HG02943 (cell line): ENCODE measurements around the gene SOX30.

Experiments used
- ATAC-seq: cut with Tn5 transposase; IDR thresholded peaks from one replicate; pipeline ENCODE4 v1.9.1; 2021; ENCODE audit warnings: mild to moderate bottlenecking, low read depth, moderate library complexity; ENCODE audit not compliant: unreplicated experiment

Gene SOX30

DNA sequence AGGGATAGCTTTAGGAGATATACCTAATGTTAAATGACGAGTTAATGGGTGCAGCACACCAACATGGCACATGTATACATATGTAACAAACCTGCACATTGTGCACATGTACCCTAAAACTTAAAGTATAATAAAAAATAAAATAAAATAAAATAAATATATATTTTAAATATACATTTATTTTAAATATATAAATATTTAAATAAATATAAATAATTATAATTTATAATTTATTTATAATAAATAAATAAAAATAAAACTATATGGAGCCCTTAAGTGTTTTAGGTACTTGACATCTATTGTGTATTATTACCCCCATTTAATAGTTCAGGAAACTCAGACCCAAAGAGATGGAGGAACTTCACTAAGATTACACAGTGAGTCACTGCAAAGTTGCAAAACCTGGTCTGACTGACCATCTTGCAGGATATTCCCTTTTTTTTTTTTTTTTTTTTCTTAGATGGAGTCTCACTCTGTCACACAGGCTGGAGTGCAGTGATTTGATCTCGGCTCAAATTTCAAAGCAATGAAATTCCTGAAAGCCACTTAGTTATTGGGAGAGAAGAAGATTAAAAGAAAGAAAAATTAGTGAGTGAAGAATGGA is 13.3 kb upstream of the SOX30 start:
- no peak for ATAC-seq

DNA sequence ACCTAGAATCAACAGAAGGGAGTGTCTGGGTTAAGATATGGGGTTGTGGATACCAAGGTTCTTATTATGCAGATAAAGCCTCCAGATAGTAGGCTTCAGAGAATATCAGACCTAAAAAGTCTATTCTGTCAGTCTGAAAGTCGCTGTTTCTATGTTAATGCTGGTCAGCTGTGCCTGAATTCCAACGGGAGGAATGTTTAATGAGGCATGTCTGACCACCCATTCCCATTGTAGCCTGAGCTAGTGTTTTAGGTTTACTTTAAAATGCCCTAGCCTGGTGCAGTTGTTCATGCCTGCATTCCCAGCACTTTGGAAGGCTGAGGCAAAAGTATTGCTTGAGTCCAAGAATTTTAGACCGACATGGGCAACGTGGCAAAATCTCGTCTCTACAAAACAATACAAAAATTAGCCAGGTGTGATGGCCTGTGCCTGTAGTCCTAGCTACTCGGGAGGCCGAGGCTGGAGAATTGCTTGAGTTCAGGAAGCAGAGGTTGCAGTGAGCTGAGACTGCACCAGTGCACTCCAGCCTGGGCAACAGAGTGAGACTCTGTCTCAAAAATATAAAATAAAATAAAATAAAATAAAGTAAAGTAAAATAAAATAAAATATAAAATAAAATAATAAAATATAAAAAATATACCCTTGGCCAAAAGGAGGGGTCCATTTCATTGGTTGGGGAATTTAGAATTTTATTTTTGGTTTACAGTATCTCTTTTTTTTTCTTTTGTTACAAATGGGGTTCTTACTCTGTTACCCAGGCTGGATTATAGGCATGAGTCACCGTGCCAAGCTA is 7.8 kb upstream of the SOX30 start:
- no peak for ATAC-seq

DNA sequence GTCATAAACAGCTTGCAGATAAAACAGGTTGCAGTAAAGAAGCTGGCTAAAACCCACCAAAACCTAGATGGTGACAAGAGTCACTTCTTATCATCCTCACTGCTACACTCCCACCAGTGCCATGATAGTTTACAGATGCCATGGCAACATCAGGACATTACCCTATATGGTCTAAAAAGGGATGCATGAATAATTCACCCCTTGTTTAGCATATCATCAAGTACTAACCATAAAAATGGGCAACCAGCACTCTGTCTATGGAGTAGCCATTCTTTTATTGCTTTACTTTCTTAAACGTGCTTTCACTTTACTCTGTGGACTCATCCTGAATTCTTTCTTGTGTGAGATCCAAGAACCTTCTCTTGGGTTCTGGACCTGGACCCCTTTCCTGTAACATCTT is 6.7 kb upstream of the SOX30 start:
- ATAC-seq: no peak

DNA sequence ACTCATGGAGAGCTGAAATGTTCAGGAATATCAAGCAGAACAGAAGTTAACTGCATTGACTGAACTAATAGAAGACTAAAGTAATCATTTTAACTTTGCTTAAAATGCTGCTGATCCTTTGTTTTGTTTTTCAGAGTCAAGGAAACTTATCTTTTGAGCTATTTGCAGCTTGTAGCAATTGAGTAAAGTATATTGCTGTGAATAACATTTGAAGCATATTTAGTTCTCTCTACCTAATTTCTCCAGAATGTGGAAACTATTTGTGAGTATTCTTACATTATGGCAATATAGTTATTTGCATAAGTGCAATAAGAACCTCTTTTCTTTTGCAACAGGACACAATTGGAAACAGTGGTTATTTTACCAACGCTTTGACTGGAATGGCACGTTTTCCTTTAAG is 5.3 kb upstream of the SOX30 start:
- ATAC-seq: no peak

DNA sequence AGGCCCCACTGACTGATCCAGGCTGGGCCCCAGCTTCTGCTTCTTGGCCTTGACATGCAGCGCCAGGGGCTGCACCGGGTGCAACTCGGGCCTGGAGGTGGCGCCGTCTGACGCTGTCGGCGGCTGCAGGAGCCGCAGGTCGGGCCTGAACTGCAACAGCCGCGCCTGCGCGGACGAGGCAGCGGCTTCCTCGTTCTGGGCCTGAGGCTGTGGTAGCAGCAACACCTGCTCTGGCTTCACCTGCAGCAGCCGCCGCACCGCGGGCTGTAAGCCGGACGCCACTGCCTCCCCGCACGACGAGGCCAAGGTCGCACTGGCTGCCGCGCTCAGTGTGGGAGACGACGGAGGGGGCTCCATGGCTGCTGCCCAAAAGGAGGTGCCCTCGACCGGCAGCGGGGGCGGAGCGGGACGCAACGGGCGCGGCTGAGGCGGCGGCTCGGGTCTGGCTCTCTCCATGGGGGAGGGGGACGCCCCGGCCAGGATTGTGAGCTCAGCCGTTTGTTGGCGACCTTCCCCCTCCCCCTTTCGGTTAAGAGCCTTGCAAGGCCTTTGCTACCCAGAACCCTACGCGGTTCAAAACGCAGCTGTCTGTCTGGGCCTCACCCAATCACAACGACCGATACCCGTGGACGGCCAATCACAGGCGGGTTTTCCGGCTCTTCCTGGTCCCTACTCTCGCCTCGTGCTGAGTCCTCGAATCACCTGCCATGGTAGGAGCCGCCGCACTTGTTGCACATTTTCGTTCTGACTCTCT is 438 bp downstream of the SOX30 start:
- no peak for ATAC-seq

DNA sequence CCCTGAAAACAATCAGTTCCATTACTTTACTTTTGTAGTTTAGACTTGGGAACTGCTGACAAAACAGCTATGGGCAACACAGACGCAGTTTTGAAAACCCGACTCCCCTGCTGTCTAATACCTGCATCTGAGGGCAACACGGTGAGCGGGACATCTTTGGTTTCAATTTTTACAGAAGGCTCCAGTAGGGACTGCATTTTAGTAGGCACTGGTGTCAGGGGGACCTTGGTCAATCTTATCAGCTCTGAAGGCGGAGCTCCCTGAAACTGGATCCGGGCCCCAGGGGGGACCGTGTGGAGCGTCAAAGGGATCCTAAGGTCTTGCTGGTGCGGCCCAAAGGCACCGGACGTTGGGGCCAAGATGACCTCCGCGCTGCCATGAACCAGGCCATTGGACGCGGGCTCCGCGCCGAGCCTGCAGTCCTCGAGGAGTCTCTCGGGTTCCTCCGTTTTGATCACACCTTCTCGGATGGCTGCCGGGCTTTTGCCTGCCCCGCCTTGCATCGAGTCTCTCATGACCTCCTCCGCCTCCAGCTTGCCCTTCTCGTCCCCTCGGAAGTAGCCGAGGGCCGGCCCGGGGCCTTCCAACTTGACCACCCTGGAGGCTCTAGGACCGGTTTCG is 1.1 kb downstream of the SOX30 start:
- ATAC-seq: no peak

DNA sequence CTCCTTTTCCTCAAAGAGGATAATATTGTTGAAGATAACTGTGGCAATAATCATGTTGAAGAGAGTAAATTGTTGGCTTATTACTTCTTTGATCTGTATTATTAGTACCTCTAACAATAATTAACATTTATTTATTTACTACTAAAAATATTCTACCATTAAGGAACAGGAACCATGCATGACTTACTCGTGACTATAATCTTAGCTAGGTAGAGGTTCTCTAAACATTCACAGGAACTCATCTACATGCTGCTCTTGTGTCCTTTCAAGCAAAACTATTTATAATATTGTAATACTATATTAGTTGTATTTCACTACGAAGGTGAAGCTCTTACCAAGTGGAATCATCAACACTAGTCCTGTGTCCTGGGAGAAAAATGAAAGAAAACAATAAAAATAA is 3.1 kb downstream of the SOX30 start:
- no peak for ATAC-seq

DNA sequence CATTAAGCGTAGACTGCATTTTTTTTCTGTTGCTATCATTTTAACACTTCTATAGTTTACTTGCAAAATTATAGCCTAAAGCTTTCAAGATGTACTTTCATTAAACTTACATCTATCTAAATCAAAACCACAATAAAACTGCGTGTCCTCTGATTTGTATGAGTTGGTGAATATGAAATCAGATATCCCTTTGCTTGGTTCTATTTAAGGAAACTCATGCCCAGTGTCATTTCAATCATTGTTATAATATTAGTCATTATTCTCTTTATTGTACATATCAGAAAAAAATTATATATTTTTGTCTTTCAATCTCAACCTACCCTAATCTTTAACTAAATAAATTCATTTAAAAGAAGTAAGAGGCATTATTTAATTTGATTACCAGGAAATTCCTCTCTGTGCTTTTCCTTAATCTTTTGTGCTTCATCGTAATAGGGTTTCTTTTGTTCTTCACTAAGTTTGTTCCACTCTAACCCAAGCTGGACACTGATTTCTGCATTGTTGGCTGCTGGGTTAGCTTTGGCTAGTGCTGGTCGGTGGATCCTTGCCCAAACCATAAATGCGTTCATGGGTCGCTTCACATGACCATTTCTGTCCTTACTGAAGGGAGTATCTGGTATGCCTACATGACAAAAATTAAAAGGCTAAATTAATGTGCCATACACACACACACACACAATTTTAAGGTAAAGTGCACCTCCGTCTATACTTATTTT is 3.8 kb downstream of the SOX30 start:
- ATAC-seq: no peak

DNA sequence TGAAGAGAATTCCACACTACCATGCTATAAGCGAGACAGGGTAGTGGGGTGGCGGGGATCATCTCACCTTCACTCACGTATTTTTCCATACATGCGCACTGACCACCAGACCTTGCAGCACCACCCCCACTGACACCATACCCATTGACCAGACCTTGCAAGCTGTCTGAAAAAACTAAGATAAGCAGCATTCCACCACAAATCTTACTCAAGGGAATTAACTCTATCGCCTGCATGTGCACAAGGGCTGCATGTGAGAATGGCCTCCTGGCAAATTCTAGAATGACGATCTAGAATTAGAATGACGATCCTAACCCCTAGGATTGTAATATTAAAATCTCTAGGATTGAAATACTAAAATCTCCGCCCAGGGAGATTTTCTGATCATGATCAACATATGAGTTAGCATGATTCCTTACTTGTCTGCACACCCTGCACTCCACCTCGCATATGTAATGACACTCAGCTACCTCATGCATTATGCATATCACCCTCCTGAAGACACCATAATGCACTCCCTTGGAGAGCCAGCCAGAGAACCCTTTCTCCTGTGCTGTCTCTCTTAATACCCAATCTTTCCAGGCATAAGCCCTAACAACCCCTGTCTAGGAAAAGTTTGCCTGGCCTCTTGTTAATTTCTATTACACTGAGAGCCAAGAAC is 11.7 kb downstream of the SOX30 start:
- no peak for ATAC-seq

DNA sequence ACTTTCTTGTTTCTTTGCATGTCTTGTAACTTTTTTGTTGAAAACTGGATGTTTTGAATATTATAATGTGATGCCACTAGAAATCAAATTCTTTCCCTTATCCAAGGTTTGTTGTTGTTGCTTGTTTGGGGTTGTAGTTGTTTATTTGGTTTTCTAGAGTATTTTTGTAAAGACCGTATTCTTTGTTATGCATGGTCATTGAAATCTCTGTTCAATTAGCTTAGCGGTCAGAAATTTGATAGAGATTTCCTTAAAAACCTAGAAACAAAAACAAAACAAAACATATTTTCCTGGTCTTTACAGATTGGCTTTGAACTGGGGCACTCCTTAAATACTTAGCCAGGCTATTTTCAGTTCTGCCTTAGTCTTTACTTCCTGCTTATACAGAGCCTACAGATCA is 21.9 kb downstream of the SOX30 start:
- ATAC-seq: no peak

DNA sequence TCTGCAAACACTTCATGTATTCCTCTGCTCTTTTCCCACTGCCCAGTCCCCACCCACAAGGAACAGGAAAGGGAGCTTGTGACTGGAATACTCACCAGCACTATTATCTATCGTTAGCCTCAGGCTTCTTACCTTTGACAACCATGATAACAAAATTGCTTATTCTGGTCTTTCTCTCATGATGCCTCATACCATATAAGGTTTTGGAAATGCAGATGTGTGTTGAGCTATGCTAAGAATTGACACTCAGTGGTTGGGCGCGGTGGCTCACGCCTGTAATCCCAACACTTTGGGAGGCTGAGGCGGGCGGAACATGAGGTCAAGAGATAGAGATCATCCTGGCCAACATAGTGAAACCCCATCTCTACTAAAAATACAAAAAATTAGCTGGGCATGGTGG is 25.4 kb downstream of the SOX30 start:
- no peak for ATAC-seq

DNA sequence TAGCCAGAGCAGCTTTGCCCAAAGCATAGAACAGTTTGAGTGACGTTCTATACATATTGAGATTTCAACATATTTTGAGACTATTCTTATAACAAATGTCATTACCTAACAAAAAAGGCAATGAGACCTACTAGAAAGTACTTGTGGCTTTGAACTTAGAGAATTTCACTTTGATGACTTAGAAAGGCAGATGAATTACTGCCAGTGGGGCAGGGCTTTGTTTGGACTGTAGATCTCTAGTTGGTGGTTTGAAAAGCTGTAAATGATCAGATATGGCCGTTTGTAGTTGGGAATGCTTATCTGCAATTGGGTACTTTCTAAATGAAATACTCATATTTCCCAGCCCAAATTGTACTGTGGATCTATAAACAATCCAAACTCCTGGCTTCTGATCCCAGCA is 28.1 kb downstream of the SOX30 start:
- ATAC-seq: no peak

DNA sequence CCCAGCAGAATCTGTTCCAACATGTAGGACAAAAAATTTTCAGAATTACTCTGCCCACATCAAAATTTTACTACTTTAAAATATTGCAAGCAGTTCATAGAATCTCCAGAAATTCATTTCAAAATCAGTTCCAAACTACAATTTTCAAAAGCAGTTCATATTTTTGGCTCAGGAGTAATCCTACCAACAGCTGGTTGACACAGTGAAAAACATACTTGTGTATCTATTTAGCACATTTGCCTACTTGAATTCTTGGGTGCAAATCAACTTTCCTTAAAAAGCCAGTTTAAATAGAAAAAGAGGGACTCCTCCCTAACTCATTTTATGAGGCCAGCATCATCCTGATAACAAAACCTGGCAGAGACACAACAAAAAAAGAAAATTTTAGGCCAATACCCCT is 31.5 kb downstream of the SOX30 start:
- ATAC-seq: no peak

DNA sequence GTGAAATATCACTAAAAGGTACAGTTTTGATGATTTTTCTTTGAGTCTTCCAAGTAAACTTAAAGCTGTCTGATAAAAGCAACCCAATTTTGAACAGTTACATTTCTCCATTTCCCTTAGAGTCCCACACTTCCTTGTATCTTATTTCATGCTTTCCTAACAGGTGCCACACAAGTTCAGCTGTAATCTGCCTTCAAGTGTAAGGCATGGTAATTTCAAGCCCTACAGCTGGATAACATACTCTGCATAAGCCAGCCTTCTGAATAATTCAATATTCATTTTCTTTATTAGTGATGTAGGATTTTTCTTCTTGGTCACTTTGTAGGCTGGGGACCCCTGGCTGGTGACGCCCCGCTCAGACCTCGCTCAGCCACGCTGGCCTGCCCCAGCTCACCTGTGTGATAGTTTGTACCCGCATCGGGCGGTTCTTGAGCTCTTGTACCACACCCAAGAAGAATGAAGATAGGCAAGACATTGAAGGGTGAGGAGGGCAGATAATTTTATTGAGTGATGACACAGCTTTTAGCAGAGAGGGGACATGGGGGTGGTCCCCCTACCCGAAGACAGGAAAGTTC is 34.0 kb downstream of the SOX30 start:
- no peak for ATAC-seq

DNA sequence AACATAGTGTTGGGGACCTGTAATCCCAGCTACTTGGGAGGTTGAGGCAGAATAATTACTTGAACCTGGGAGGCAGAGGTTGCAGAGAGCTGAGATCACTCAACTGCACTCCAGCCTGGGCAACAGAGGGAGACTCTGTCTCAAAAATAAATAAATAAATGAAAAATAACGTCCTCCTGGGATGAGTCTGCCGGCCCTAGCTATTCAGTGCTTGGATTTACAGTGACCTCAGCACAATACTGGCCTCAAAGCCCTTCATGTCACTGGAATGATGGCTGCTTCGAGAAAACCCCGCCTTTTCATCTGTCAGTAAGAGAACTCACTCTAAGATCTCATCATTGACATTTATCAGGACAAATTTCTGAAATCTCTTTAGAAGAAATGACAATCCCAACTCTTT is 35.5 kb downstream of the SOX30 start:
- no peak for ATAC-seq

DNA sequence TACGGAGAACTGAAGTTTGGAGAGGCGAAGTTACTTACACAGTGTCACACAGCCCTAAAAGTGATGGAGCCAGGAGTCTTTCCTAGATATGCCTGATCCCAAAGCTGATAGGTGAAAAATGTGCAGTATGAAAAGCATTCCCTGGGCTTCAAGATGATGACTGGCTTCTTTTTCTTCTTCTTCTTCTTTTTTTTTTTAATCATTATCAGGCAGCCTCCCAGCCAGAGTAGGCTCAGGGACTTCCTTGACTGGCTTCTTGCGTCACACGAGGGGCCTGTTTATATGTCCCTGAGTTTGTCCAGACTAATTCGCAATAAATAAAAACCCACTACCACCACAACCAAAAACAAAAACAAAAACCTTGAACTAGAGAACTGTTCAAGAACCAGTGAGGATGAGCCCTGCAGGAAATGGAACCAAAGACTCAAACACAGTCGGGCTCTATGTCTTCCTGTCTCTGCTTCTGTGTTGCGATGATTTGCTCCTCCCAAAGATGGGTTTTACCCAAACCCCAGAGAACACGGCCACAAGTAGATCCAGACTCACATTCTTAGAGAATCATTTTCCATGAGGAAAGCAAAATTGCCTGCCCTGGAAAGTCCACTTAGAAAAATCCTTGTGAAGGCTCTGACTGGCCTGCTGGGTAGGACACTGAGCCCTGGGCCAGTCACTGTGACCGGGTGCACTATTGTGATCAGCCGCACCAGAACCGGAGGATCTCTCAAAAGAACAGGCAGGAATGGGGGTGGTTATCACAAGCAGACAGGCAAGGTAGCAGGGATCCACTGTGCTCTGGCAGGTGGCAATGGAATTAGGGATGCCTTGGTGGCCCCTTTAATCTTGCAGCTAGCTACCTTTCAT is 38.6 kb downstream of the SOX30 start:
- ATAC-seq: no peak

DNA sequence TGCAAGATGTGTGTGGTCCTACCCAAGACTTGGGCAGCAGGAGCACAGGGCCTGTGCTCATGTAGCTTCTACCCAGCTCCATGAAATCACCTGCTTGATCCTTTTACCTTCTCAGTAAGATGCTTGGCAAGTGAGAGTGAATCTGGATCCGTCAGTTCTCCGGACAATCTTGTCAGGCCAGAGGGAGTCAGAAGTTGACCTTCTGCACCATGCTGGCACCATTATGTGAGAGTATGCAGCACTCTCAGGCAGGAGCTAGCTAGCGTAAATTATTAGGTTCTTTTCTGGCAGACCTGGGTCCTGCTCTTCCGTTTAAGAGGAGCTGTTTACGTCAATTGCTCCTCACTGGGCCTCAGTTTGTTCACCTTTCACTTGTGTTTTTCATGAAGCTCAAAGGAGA is 39.7 kb downstream of the SOX30 start:
- ATAC-seq: no peak

DNA sequence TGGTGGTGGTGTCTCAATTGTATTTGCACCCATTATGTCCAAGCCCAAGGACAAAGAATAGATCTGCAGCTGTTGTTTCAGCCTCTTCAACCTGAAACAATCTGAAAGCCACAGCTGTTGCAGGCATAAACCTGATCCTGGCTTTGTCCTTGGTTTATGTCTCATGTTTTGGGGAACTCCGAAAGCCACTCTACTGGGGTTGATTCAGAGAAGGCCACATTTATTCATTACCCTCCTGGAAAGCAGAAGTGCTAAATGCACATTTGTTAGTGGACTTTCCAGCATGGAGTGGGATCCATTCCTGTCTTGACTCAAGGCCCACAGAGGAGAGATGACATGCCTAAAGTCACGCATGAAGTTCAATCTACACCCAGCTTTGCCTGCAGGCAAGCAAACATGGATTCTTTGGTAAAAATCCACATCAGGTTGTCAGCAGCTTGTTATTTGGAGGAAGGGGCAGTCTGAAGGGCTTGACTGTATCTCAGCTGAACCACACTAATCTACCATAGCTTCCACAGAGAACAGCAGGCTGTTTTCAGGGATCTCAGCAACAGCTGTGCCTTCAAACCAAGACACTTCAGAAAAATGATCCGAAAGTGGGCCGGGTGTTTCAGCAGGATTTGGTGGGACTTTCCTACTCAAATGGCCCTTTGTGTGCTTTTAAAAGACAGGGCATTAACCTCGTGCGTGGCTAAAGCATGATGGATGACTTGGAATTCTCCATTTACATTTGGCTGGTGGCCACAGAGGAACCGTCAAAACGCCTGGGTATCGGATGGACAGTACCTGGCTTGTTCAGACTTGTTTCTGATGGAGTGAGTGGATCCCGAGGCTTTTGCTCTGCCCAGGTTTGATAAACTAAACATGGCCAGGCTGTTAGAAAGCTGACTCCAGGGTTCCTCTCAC is 40.4 kb downstream of the SOX30 start:
- no peak for ATAC-seq
